Peyer's patch (tissue), 4 donors: Measurements from ENCODE around the gene DIP2B. TPM values are rescaled to one million over a fixed set of nuclear protein-coding genes. Genes with fewer than 3 reads are reported as not detected.

Experiments
- DNase-seq, 3 donors: peaks; one replicate each; pipeline ENCODE4 v3.0.0-alpha.2; 2017 to 2019
- H3K27ac ChIP-seq, 4 donors: fragments of 200-600 bp; sonication (generic); one replicate each; pipeline ENCODE4 v1.5.1; 2016 to 2019
- H3K27me3 ChIP-seq, 2 donors: fragments of 200-600 bp; sonication (generic); one replicate each; pipeline ENCODE4 v1.5.1; 2019
- H3K36me3 ChIP-seq, 3 donors: fragments of 200-600 bp; sonication (generic); one replicate each; pipeline ENCODE4 v1.5.1; 2016 to 2019
- H3K4me1 ChIP-seq, 4 donors: fragments of 200-600 bp; sonication (generic); one replicate each; pipeline ENCODE4 v1.5.1; 2016 to 2019
- H3K4me3 ChIP-seq, 4 donors: fragments of 200-600 bp; sonication (generic); 1 replicate in 3 of 4; 2 replicates in 1 of 4; pipeline ENCODE4 v1.5.1; 2016 to 2019; ENCODE audit warnings: mild to moderate bottlenecking in 1 of 4
- H3K9me3 ChIP-seq, 4 donors: fragments of 200-600 bp; sonication (generic); one replicate each; pipeline ENCODE4 v1.5.1; 2016 to 2019; ENCODE audit warnings: mild to moderate bottlenecking in 1 of 4
- CTCF ChIP-seq, 6 experiments: fragments of 450-650 bp in 4 of 6; fragments of 200-600 bp in 2 of 6; sonication (generic) in 1 of 6; IDR thresholded peaks; one replicate each; pipeline ENCODE4 v1.5.1; 2017 to 2019; ENCODE audit warnings: antibody characterized with exemption in 6 of 6, mild to moderate bottlenecking in 3 of 6, moderate library complexity in 1 of 6
- POLR2A ChIP-seq, 2 donors: fragments of 450-650 bp; IDR thresholded peaks; one replicate each; pipeline ENCODE4 v1.5.1; 2017; ENCODE audit warnings: antibody characterized with exemption in 2 of 2, mild to moderate bottlenecking in 2 of 2, moderate library complexity in 2 of 2
- total RNA-seq, 4 donors: library from RNA; depleted of rRNA; stranded (reverse); fragments of >200 nt; gene quantifications; one replicate each; pipeline ENCODE4 v1.1.0, GENCODE V29; 2016

The DIP2B gene
- total RNA-seq, 4 donors from 2014 or later, result 28.0 to 73.4 (median 42.5) TPM

GRCh38 chr12:50740307-50740706, 235.5 kb downstream of the DIP2B start:
- DNase-seq, result no peak
- Histone ChIP-seq H3K9me3 (no peaks in the 10 kb centered on the region), H3K27me3 (no peaks in the 10 kb centered on the region), H3K36me3 (peaks cover 0 to 99% (median 0%) of the 10 kb centered on the region in 3 donors), H3K27ac (no peak overlapping the region), H3K4me3 (no peak overlapping the region), H3K4me1 (no peaks in the 10 kb centered on the region)
- TF ChIP-seq POLR2A (IDR thresholded peaks at IDR 0.05) (no peak), CTCF (IDR thresholded peaks at IDR 0.05) (no peak)

GRCh38 chr12:50742776-50743175, 238.0 kb downstream of the DIP2B start:
- TF ChIP-seq CTCF (IDR thresholded peaks at IDR 0.05) (no peak), POLR2A (IDR thresholded peaks at IDR 0.05) (no peak)
- no peak overlapping the region for H3K27ac ChIP-seq
- no peak for DNase-seq

GRCh38 chr12:50745861-50746260, 241.1 kb downstream of the DIP2B start:
- no peak for DNase-seq
- no peak overlapping the region for H3K4me3 ChIP-seq
- H3K27me3 ChIP-seq, result no peaks in the 10 kb centered on the region
- H3K27ac ChIP-seq, result no peak overlapping the region
- peaks cover 0 to 62% (median 0%) of the 10 kb centered on the region in 3 donors for H3K36me3 ChIP-seq
- H3K9me3 ChIP-seq, result no peaks in the 10 kb centered on the region
- TF ChIP-seq CTCF (IDR thresholded peaks at IDR 0.05), result no peak
- H3K4me1 ChIP-seq, result no peaks in the 10 kb centered on the region

More at GRCh38 chr12:50742776-50743175, 238.0 kb downstream of the DIP2B start:
- Histone ChIP-seq H3K9me3 (no peaks in the 10 kb centered on the region), H3K36me3 (peaks cover 0 to 89% (median 0%) of the 10 kb centered on the region in 3 donors), H3K27me3 (no peaks in the 10 kb centered on the region), H3K4me3 (no peak overlapping the region), H3K4me1 (no peaks in the 10 kb centered on the region)

- H3K4me1 ChIP-seq, result no peaks in the 10 kb centered on the region
- H3K27ac ChIP-seq, result no peak overlapping the region
- no peak overlapping the region for H3K4me3 ChIP-seq
- H3K36me3 ChIP-seq, result peaks cover 0 to 57% (median 0%) of the 10 kb centered on the region in 3 donors
- TF ChIP-seq POLR2A (IDR thresholded peaks at IDR 0.05) (no peak), CTCF (IDR thresholded peaks at IDR 0.05) (no peak)
- H3K9me3 ChIP-seq, result no peaks in the 10 kb centered on the region
- DNase-seq, result no peak
- H3K27me3 ChIP-seq, result no peaks in the 10 kb centered on the region
Measured at GRCh38 chr12:50746431-50746830, 241.6 kb downstream of the DIP2B start.

- TF ChIP-seq POLR2A (IDR thresholded peaks at IDR 0.05) (no peak), CTCF (IDR thresholded peaks at IDR 0.05) (no peak)
- Histone ChIP-seq H3K4me1 (no peaks in the 10 kb centered on the region), H3K9me3 (no peaks in the 10 kb centered on the region), H3K27me3 (no peaks in the 10 kb centered on the region), H3K27ac (no peak overlapping the region), H3K4me3 (no peak overlapping the region), H3K36me3 (peaks cover 0 to 43% (median 0%) of the 10 kb centered on the region in 3 donors)
- no peak for DNase-seq
Measured at GRCh38 chr12:50747817-50748216, 243.0 kb downstream of the DIP2B start.

- DNase-seq, result no peak
- Histone ChIP-seq H3K4me3 (no peak overlapping the region), H3K27ac (no peak overlapping the region), H3K36me3 (peaks cover 0 to 26% (median 0%) of the 10 kb centered on the region in 3 donors), H3K4me1 (no peaks in the 10 kb centered on the region), H3K27me3 (no peaks in the 10 kb centered on the region), H3K9me3 (no peaks in the 10 kb centered on the region)
- no peak for TF ChIP-seq CTCF (IDR thresholded peaks at IDR 0.05)
- no peak for TF ChIP-seq POLR2A (IDR thresholded peaks at IDR 0.05)
Measured at GRCh38 chr12:50749459-50749882, 244.7 kb downstream of the DIP2B start.
